Heart left ventricle (tissue), 16 donors: ENCODE results near the gene SH3RF2. TPM values are rescaled to one million over a fixed set of nuclear protein-coding genes. Genes with fewer than 3 reads are reported as not detected.
A peak's percentile ranks its signal among the peaks of the same experiment; 100 is the strongest.

ENCODE experiments used
- ATAC-seq, 4 donors: fragments of 200-7000 bp; cut with Tn5 transposase; one replicate each; pipeline ENCODE4 v1.9.1; 2020 to 2022; ENCODE audit warnings: moderate library complexity in 4 of 4, mild to moderate bottlenecking in 3 of 4, moderate number of reproducible peaks in 1 of 4
- DNase-seq, 5 donors: peaks; one replicate each; pipeline ENCODE4 v3.0.0-alpha.2; 2020
- H3K27ac ChIP-seq, 12 donors: fragments of 200-600 bp; sonication (generic) in 4 of 12; one replicate each; pipeline versions ENCODE4 v1.5.0 to v1.8.0; 2016 to 2022; ENCODE audit warnings: mild to moderate bottlenecking in 2 of 12
- H3K27me3 ChIP-seq, 9 donors: fragments of 200-600 bp; sonication (generic) in 2 of 9; one replicate each; pipeline versions ENCODE4 v1.5.1 to v1.8.0; 2016 to 2022; ENCODE audit warnings: mild to moderate bottlenecking in 3 of 9
- H3K36me3 ChIP-seq, 9 donors: fragments of 200-600 bp; sonication (generic) in 2 of 9; one replicate each; pipeline versions ENCODE4 v1.5.0 to v1.8.0; 2018 to 2022; ENCODE audit warnings: mild to moderate bottlenecking in 2 of 9
- H3K4me1 ChIP-seq, 12 donors: fragments of 200-600 bp; sonication (generic) in 4 of 12; one replicate each; pipeline versions ENCODE4 v1.5.0 to v1.8.0; 2016 to 2022; ENCODE audit warnings: mild to moderate bottlenecking in 3 of 12
- H3K4me3 ChIP-seq, 12 donors: fragments of 200-600 bp; sonication (generic) in 4 of 12; one replicate each; pipeline versions ENCODE4 v1.5.0 to v1.8.0; 2017 to 2022; ENCODE audit warnings: mild to moderate bottlenecking in 9 of 12, moderate library complexity in 4 of 12
- H3K9me3 ChIP-seq, 12 donors: fragments of 200-600 bp; sonication (generic) in 4 of 12; one replicate each; pipeline versions ENCODE4 v1.5.0 to v1.8.0; 2016 to 2022; ENCODE audit warnings: mild to moderate bottlenecking in 1 of 12
- POLR2A ChIP-seq, 2 donors: fragments of 450-650 bp; IDR thresholded peaks; one replicate each; pipeline ENCODE4 v1.6.1; 2017; ENCODE audit warnings: antibody characterized with exemption in 2 of 2, mild to moderate bottlenecking in 2 of 2, moderate library complexity in 2 of 2
- WGBS, 4 donors: extraction: QIAGEN DNeasy Blood & Tissue Kit in 2 of 4; methylation state at CpG; one replicate each; pipeline versions ENCODE4 v1.1.5 to v1.1.7; 2013 to 2018; 5-methylcytosine and 5-hydroxymethylcytosine counted together
- intact Hi-C, 10 donors: fragments of 100-400 bp; cut with DNase I; formaldehyde crosslinking; loops; one replicate each; pipeline versions ENCODE4 v1.11.1 to v1.14.2; 2022
- polyA plus RNA-seq, 2 donors: library from polyadenylated mRNA; stranded (reverse); fragments of 200-250 nt; gene quantifications; one replicate each; pipeline ENCODE4 v1.2.3, GENCODE V29; 2013
- total RNA-seq, 9 donors: library from RNA; depleted of rRNA in 2 of 9; stranded (reverse); fragments of >200 nt in 2 of 9; fragmentation: NEBNext Ultra II Directional in 3 of 9; extraction: Animal tissue kit (Norgen Biotek cat#: 25700) in 3 of 9; gene quantifications; one replicate each; pipeline versions ENCODE4 v1.1.0 to v1.2.4, GENCODE V29; 2016 to 2023
- TF ChIP-seq, protein P1 (sequence below), 12 donors: fragments of 200-600 bp; sonication (generic) in 4 of 12; IDR thresholded peaks; one replicate each; pipeline versions ENCODE4 v1.5.0 to v1.8.0; 2018 to 2022; ENCODE audit warnings: antibody characterized with exemption in 12 of 12, mild to moderate bottlenecking in 5 of 12
- donor health status: ischemic (EF 13 %, LVEDD 7.1; RV severe dilation, severe dysfunction).
- donor health status: healthy with polysubstance abuse.
- donor health status: DM: no; HTN: yes; CAD: no.
- donor health status: DM: no; HTN: no; CAD: no.
- donor health status: ischemic (EF 25% LVEDD 6.9; RV normal size, moderate dysfunction).
- donor health status: ischemic (EF 25% LVEDD 5.7; RV mildly dilated, moderate dysfunction).
- donor health status: healthy.
- donor health status: DM: yes; HTN: yes; CAD: no.
- donor health status: ischemic (EF 35%, LVEDD 5.7; RV mildly dilated, moderate dysfunction).
- donor health status: nonischemic (EF 11% LVEDD 7.7; RV severe dilation, severe dysfunction).
- donor health status: DM: yes; HTN: yes; CAD: no.
- donor health status: PGD.
- donor health status: ischemic (EF 29% LVEDD 5.4; RV normal size, mild dysfunction).
- donor health status: nonischemic (EF 23%, LVEDD 6.1; RV moderate dilation, normal function).

The SH3RF2 gene
- total and polyA plus RNA-seq, 11 donors = 31.3 to 750 (median 180) TPM

GRCh38 chr5:145942749-145943148, 6.4 kb downstream of the SH3RF2 start:
- intact Hi-C loops = loop anchor here in 1 of 10 donors (10.0 kb wide), 1 partner anchor 182 kb away; no protein-coding TSS in a partner anchor
- Histone ChIP-seq H3K27ac (no peak overlapping the region), H3K4me3 (no peak overlapping the region), H3K9me3 (no peaks in the 10 kb centered on the region), H3K27me3 (no peaks in the 10 kb centered on the region), H3K36me3 (no peaks in the 10 kb centered on the region), H3K4me1 (peaks cover 0 to 43% (median 11%) of the 10 kb centered on the region in 12 donors)
- TF ChIP-seq, protein P1, sequence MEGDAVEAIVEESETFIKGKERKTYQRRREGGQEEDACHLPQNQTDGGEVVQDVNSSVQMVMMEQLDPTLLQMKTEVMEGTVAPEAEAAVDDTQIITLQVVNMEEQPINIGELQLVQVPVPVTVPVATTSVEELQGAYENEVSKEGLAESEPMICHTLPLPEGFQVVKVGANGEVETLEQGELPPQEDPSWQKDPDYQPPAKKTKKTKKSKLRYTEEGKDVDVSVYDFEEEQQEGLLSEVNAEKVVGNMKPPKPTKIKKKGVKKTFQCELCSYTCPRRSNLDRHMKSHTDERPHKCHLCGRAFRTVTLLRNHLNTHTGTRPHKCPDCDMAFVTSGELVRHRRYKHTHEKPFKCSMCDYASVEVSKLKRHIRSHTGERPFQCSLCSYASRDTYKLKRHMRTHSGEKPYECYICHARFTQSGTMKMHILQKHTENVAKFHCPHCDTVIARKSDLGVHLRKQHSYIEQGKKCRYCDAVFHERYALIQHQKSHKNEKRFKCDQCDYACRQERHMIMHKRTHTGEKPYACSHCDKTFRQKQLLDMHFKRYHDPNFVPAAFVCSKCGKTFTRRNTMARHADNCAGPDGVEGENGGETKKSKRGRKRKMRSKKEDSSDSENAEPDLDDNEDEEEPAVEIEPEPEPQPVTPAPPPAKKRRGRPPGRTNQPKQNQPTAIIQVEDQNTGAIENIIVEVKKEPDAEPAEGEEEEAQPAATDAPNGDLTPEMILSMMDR (IDR thresholded peaks at IDR 0.05) = no peak
- TF ChIP-seq POLR2A (IDR thresholded peaks at IDR 0.05) = no peak
- DNase-seq (no peak), ATAC-seq (no peak)

GRCh38 chr5:145943674-145944121, 7.3 kb downstream of the SH3RF2 start:
- H3K4me1 ChIP-seq = peaks cover 0 to 37% (median 11%) of the 10 kb centered on the region in 12 donors
- H3K9me3 ChIP-seq = no peaks in the 10 kb centered on the region
- DNase-seq = peak in 3 of 5 donors; percentile 12 to 35 (median 31)
- H3K27me3 ChIP-seq = no peaks in the 10 kb centered on the region
- no peak overlapping the region for H3K27ac ChIP-seq
- no peaks in the 10 kb centered on the region for H3K36me3 ChIP-seq
- intact Hi-C loops = loop anchor here in 1 of 10 donors (10.0 kb wide), 1 partner anchor 181 kb away; no protein-coding TSS in a partner anchor
- no peak for ATAC-seq
- no peak overlapping the region for H3K4me3 ChIP-seq
- no peak for TF ChIP-seq POLR2A (IDR thresholded peaks at IDR 0.05)
- TF ChIP-seq, protein P1 (IDR thresholded peaks at IDR 0.05) = no peak
- WGBS, 4 donors = 42 to 60% (median 49%) methylated on average over 2 of the region's 2 CpGs

DNA sequence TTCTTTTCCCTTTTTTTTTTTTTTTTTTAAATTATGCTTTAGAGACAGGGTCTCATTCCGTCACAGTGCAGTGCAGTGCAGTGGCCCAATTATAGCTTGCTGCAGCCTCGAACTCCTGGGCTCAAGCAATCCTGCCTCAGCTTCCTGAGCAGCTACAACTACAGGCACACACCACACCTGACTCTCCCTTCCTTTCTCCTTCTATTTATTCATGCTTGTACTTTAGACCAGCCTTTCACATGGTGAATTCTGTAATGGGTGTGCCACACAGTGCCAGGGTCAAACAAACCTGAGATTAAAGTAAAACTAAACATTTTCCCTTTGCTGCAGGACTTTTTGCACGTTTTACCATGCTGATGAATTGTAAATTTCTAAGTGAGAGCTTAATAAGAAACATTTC, 8.0 kb downstream of the SH3RF2 start:
- Histone ChIP-seq H3K4me1 (peaks cover 0 to 37% (median 9%) of the 10 kb centered on the region in 12 donors), H3K4me3 (no peak overlapping the region), H3K36me3 (no peaks in the 10 kb centered on the region), H3K27me3 (no peaks in the 10 kb centered on the region), H3K9me3 (no peaks in the 10 kb centered on the region), H3K27ac (no peak overlapping the region)
- DNase-seq (no peak), ATAC-seq (no peak)
- 72 to 84% (median 75%) methylated on average over 3 of the region's 3 CpGs for WGBS, 4 donors
- no peak for TF ChIP-seq POLR2A (IDR thresholded peaks at IDR 0.05)
- TF ChIP-seq, protein P1 (IDR thresholded peaks at IDR 0.05) = no peak
- intact Hi-C loops = loop anchor here in 1 of 10 donors (10.0 kb wide), 1 partner anchor 180 kb away; no protein-coding TSS in a partner anchor

DNA sequence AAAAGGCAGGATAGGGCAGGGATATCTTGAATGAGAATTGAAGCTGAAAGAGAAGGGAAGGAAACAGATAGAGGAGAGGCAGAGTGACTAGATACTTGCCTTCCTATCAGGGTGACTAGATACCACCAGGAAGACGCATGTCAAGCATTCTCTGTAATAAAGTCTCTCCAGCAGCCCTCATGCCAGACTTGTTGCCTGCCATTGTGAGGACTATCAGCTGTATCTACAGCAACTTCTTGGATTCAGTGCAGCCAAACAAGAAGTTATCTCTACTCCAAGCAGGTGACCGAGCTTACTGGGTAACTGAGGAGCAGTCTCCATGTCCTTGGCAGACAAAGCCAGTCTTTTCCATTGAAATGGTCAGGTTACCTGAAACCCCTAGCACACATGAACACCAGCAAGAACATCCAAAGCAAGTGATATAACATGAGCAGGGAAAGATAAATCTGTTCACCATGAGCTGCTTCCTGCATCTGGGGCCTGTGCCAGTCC, 9.3 kb downstream of the SH3RF2 start:
- Histone ChIP-seq H3K9me3 (no peaks in the 10 kb centered on the region), H3K4me1 (peaks cover 0 to 50% (median 9%) of the 10 kb centered on the region in 12 donors), H3K27ac (peak overlapping the region in 11 of 12 donors; percentile 11 to 69 (median 66)), H3K36me3 (no peaks in the 10 kb centered on the region), H3K27me3 (no peaks in the 10 kb centered on the region), H3K4me3 (no peak overlapping the region)
- DNase-seq (no peak), ATAC-seq (no peak)
- intact Hi-C loops = loop anchor here in 1 of 10 donors (10.0 kb wide), 1 partner anchor 179 kb away; no protein-coding TSS in a partner anchor
- 38 to 46% (median 45%) methylated on average over 2 of the region's 2 CpGs for WGBS, 4 donors
- TF ChIP-seq POLR2A (IDR thresholded peaks at IDR 0.05) = no peak
- TF ChIP-seq, protein P1 (IDR thresholded peaks at IDR 0.05) = no peak
